Activated CD8-positive, alpha-beta T cell treated with anti-CD3 and anti-CD28 coated beads for 36 hours (primary cell): ENCODE data around the gene C12orf75. TPM values are rescaled to one million over a fixed set of nuclear protein-coding genes. Genes with fewer than 3 reads are reported as not detected.

Experiments used
- ATAC-seq: fragments of 200-7000 bp; cut with Tn5 transposase; one replicate; pipeline ENCODE4 v1.10.0; 2021; ENCODE audit warnings: mild to moderate bottlenecking, moderate library complexity
- CTCF ChIA-PET: fragments of 350-600 bp; sonication (Branson Sonifier 250); formaldehyde crosslinking; loops from one replicate; lab custom pipeline; 2021; ENCODE audit warnings: antibody characterized with exemption; lab: Charles Lee
- POLR2A ChIA-PET: fragments of 350-600 bp; sonication (Branson Sonifier 250); formaldehyde crosslinking; loops from one replicate; lab custom pipeline; 2021; ENCODE audit warnings: antibody characterized with exemption; lab: Charles Lee
- DNase-seq: peaks from one replicate; pipeline ENCODE4 v3.0.0-alpha.2; 2020
- H3K27ac Mint-ChIP-seq: one replicate; pipeline ENCODE4 v1.8.0; 2021; ENCODE audit warnings: mild to moderate bottlenecking, mixed read lengths
- H3K27me3 Mint-ChIP-seq: one replicate; pipeline ENCODE4 v1.8.0; 2021; ENCODE audit warnings: mixed read lengths
- H3K36me3 Mint-ChIP-seq: one replicate; pipeline ENCODE4 v1.8.0; 2021; ENCODE audit warnings: low read depth, mixed read lengths
- H3K4me1 Mint-ChIP-seq: one replicate; pipeline ENCODE4 v1.8.0; 2021; ENCODE audit warnings: low read depth, mixed read lengths
- H3K4me3 Mint-ChIP-seq: one replicate; pipeline ENCODE4 v1.8.0; 2021; ENCODE audit warnings: mild to moderate bottlenecking, moderate library complexity, mixed read lengths
- H3K9me3 Mint-ChIP-seq: one replicate; pipeline ENCODE4 v1.8.0; 2021; ENCODE audit warnings: mixed read lengths
- intact Hi-C: fragments of 100-400 bp; cut with micrococcal nuclease; formaldehyde crosslinking; loops from one replicate; pipeline ENCODE4 v1.10.0; 2022
- total RNA-seq, 2 experiments: library from RNA; stranded (reverse); gene quantifications; one replicate each; pipeline ENCODE4 v1.2.3, GENCODE V29; 2021
- TF ChIP-seq, protein P1 (sequence below): fragments of 200-600 bp; IDR thresholded peaks from one replicate; pipeline ENCODE4 v1.8.0; 2022; ENCODE audit warnings: antibody characterized with exemption, mild to moderate bottlenecking

Gene C12orf75
- total RNA-seq, 2 experiments from 2014 or later = 62.0 to 66.9 TPM

DNA sequence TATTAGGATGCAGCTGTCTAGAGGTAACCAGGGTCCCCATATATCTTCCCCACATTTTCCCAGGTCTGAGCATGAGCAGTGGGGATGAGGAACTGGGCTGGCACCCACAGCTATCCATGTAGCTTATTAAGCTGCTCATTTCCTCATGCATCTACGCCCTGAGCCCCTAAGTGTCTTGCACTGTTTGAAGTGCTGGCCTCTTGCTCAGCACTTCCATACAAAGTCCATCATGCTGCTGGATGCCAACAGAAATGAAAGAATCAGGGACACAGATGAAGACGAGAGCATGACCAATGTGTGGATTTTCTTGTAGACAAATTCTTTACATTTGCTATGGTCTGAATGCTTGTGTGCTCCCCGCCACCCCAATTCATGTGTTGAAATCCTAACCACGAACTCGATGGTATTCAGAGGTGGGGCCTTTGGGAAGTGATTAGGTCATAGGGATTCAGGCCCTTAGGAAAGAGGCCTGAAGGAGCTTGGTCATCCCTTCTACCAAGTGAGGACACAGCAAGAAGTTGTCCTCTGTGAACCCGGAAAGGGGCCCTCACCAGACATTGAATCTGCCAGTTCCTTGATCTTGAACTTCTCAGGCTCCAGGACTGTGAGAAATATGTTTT lies 54.5 kb downstream of the C12orf75 start:
- Mint-ChIP-seq H3K27ac (no peak overlapping the region), H3K4me3 (no peak overlapping the region), H3K9me3 (no peaks in the 10 kb centered on the region), H3K4me1 (no peaks in the 10 kb centered on the region), H3K27me3 (no peaks in the 10 kb centered on the region), H3K36me3 (no peaks in the 10 kb centered on the region)
- DNase-seq (no peak), ATAC-seq (no peak)
- intact Hi-C loops = no loop called here
- POLR2A ChIA-PET = no interaction called here
- TF ChIP-seq, protein P1, sequence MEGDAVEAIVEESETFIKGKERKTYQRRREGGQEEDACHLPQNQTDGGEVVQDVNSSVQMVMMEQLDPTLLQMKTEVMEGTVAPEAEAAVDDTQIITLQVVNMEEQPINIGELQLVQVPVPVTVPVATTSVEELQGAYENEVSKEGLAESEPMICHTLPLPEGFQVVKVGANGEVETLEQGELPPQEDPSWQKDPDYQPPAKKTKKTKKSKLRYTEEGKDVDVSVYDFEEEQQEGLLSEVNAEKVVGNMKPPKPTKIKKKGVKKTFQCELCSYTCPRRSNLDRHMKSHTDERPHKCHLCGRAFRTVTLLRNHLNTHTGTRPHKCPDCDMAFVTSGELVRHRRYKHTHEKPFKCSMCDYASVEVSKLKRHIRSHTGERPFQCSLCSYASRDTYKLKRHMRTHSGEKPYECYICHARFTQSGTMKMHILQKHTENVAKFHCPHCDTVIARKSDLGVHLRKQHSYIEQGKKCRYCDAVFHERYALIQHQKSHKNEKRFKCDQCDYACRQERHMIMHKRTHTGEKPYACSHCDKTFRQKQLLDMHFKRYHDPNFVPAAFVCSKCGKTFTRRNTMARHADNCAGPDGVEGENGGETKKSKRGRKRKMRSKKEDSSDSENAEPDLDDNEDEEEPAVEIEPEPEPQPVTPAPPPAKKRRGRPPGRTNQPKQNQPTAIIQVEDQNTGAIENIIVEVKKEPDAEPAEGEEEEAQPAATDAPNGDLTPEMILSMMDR = no peak
- CTCF ChIA-PET = interaction anchor here (0.6 to 2.1 kb wide), 6 partner anchors 15 to 158 kb away, joined by 3 to 5 read pairs (median 3); partner anchors contain the start of gene APPL2

DNA sequence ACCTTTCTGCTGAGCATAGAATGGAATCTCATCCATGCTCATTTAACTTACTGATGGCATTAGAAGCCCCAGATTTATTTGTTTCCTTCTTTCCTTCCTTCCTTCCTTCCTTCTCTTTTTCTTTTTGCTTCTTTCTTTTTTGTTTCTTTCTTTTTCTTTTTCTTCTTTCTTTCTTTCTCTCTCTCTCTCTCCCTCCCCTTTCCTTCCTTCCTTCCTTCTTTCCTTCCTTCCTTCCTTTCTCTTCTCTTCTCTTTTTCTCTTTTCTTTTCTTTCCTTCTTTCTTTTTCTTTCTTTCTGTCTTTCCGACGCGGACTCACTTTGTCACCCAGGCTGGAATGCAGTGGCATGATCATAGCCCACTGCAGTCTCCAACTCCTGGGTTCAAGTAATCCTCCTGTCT lies 55.9 kb downstream of the C12orf75 start:
- ChIA-PET CTCF (no interaction called here), POLR2A (no interaction called here)
- Mint-ChIP-seq H3K4me1 (no peaks in the 10 kb centered on the region), H3K36me3 (no peaks in the 10 kb centered on the region), H3K4me3 (no peak overlapping the region), H3K27me3 (no peaks in the 10 kb centered on the region), H3K27ac (no peak overlapping the region), H3K9me3 (no peaks in the 10 kb centered on the region)
- TF ChIP-seq, protein P1 = no peak
- no peak for ATAC-seq
- intact Hi-C loops = no loop called here
- no peak for DNase-seq

DNA sequence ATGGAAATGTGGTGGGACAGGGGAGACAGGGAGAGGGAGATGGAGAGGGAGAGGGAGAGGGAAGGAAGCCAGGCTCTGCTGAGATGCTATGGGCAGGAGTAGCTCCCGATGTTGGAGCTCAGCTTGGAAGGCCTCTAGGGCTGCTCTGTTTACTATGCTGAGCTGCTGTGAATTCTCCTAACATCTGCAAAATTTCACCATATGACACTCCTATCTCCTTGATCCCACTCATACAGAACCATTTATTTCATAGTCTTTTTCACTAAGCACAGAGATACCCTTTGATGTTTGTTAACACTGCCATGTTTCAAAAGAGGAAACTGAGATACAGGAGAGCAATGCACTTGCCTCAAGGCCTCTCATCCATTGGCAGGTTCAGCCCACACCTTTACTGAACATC lies 60.7 kb downstream of the C12orf75 start:
- ChIA-PET CTCF (interaction anchor here (0.6 kb wide), 1 partner anchor 10 kb away, joined by 3 read pairs; no protein-coding TSS in a partner anchor), POLR2A (no interaction called here)
- no peak for ATAC-seq

DNA sequence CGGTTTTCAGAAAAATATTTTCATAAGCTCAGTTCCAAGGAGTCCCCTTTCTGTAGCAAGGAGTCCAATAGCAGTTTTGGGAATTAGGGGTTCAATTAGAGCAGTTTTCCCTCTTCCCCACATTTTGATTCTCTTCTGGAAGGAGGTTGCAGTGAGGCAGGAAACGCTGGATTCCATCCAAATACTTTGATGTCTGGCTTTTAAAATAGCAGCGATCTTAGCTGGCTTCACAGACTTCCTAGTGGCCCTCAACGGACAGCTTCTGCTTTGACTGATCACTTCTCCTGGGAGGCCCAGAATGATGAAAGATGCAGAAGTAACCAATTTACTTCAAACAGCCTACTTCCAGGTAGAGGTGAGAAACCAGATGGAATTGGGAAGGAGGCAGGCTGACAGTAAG lies 63.1 kb downstream of the C12orf75 start:
- H3K27me3 Mint-ChIP-seq = no peaks in the 10 kb centered on the region
- intact Hi-C loops = no loop called here
- POLR2A ChIA-PET = interaction anchor here (1.0 kb wide), 1 partner anchor 14 kb away, joined by 4 read pairs; no protein-coding TSS in a partner anchor

More for the DNA sequence above, 60.7 kb downstream of the C12orf75 start:
- no peak overlapping the region for H3K27ac Mint-ChIP-seq
- intact Hi-C loops = no loop called here
- no peaks in the 10 kb centered on the region for H3K9me3 Mint-ChIP-seq
- TF ChIP-seq, protein P1 = no peak
- H3K36me3 Mint-ChIP-seq = no peaks in the 10 kb centered on the region
- H3K27me3 Mint-ChIP-seq = no peaks in the 10 kb centered on the region
- no peak overlapping the region for H3K4me3 Mint-ChIP-seq
- no peaks in the 10 kb centered on the region for H3K4me1 Mint-ChIP-seq
- no peak for DNase-seq

DNA sequence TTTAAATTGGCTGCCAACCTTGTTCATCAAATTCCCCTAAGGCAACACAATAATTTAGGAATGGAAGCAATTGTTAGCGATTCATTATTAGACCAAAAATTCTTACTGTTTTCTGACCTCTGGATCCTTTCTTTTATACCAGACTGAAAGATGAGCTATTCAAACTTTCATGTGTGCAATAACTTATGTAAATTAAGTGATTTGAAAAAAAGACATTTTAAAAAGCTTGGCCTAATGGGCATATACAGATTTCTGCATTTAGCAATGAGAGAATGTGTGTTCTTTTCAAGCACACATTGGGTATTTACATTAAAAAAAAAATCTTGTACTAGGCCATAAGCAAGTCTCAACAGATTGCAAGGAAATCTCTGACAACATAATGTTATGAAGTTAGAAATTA lies 65.5 kb downstream of the C12orf75 start:
- H3K27ac Mint-ChIP-seq = no peak overlapping the region
- peaks cover 12% of the 10 kb centered on the region for H3K9me3 Mint-ChIP-seq
- CTCF ChIA-PET = no interaction called here
- H3K36me3 Mint-ChIP-seq = peaks cover 9% of the 10 kb centered on the region
- TF ChIP-seq, protein P1 = no peak
- H3K4me3 Mint-ChIP-seq = no peak overlapping the region
- ATAC-seq (no peak), DNase-seq (no peak)
- no peaks in the 10 kb centered on the region for H3K27me3 Mint-ChIP-seq
- POLR2A ChIA-PET = no interaction called here
- intact Hi-C loops = no loop called here
- no peaks in the 10 kb centered on the region for H3K4me1 Mint-ChIP-seq

More for the DNA sequence above, 63.1 kb downstream of the C12orf75 start:
- peaks cover 8% of the 10 kb centered on the region for H3K9me3 Mint-ChIP-seq
- CTCF ChIA-PET = interaction anchor here (0.7 to 1.7 kb wide), 3 partner anchors 10 to 21 kb away, joined by 3 read pairs; no protein-coding TSS in a partner anchor
- DNase-seq = no peak
- peaks cover 6% of the 10 kb centered on the region for H3K36me3 Mint-ChIP-seq
- no peak overlapping the region for H3K27ac Mint-ChIP-seq
- no peaks in the 10 kb centered on the region for H3K4me1 Mint-ChIP-seq
- no peak overlapping the region for H3K4me3 Mint-ChIP-seq
- TF ChIP-seq, protein P1 = no peak
- no peak for ATAC-seq
